ENCODE measurements around the gene CTNNA3.

CTNNA3 gene

GRCh38 chr10:66892871-66893270 lies 803.1 kb downstream of the CTNNA3 start:
- no peak overlapping the region for H3K9ac ChIP-seq (ENCODE audit: low read depth, low read length, poor library complexity, severe bottlenecking)
- no peaks in the 10 kb centered on the region for H3F3A ChIP-seq (ENCODE audit: low read depth)
- no peak for TF ChIP-seq EZH2phosphoT487 (IDR thresholded peaks at IDR 0.05; ENCODE audit: borderline replicate concordance)
- TF ChIP-seq CTCF (conservative IDR thresholded peaks at IDR 0.05; ENCODE audit: low read length) = no peak

DNA sequence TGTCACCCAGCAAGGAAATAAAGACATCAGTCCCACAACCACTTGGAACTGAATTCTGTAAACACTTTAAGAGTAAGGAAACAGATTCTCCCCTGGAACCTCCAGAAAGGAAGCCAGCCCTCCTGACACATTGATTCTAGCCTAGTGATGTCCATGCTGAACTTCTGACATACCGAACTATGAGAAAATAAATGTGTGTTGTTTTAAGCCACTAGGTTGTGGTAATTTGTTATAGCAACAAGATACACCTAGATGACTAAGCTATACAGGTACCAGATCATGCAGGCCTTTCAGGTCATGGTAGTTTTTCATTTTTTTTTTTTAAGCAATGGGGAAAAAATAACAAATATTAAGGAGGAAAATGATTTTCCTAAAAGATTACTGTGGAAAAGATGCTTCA lies 807.8 kb downstream of the CTNNA3 start:
- H3K9me3 ChIP-seq (ENCODE audit: insufficient read depth, low read depth, low read length) = no peaks in the 10 kb centered on the region
- no peak overlapping the region for H3K4me3 ChIP-seq (ENCODE audit: low read length, poor library complexity, severe bottlenecking)
- TF ChIP-seq EZH2phosphoT487 (IDR thresholded peaks at IDR 0.05; ENCODE audit: borderline replicate concordance) (no peak), CTCF (conservative IDR thresholded peaks at IDR 0.05; ENCODE audit: low read length) (no peak)
- no peaks in the 10 kb centered on the region for H3K4me1 ChIP-seq (ENCODE audit: insufficient read depth, low read length, poor library complexity, severe bottlenecking)
- H3K27me3 ChIP-seq (ENCODE audit: insufficient read depth, low read length, poor library complexity, severe bottlenecking) = no peaks in the 10 kb centered on the region
- H2AFZ ChIP-seq (ENCODE audit: low read length) = no peak overlapping the region
- H4K20me1 ChIP-seq (ENCODE audit: insufficient read depth, low read length, poor library complexity, severe bottlenecking) = no peaks in the 10 kb centered on the region
- H3K9ac ChIP-seq (ENCODE audit: low read depth, low read length, poor library complexity, severe bottlenecking) = no peak overlapping the region
- H3K9me2 ChIP-seq (replicated peaks; ENCODE audit: low read depth, low read length) = no peaks in the 10 kb centered on the region
- H3K4me2 ChIP-seq (ENCODE audit: low read depth, low read length, poor library complexity, severe bottlenecking) = no peak overlapping the region
- no peaks in the 10 kb centered on the region for H3K36me3 ChIP-seq (ENCODE audit: insufficient read depth, low read length)
- H3F3A ChIP-seq (ENCODE audit: low read depth) = no peaks in the 10 kb centered on the region
- H3K79me2 ChIP-seq (ENCODE audit: insufficient read depth, low read length) = no peaks in the 10 kb centered on the region

More at GRCh38 chr10:66892871-66893270, 803.1 kb downstream of the CTNNA3 start:
- Histone ChIP-seq H3K4me3 (ENCODE audit: low read length, poor library complexity, severe bottlenecking) (no peak overlapping the region), H3K79me2 (ENCODE audit: insufficient read depth, low read length) (no peaks in the 10 kb centered on the region), H3K4me2 (ENCODE audit: low read depth, low read length, poor library complexity, severe bottlenecking) (no peak overlapping the region), H3K4me1 (ENCODE audit: insufficient read depth, low read length, poor library complexity, severe bottlenecking) (no peaks in the 10 kb centered on the region), H3K36me3 (ENCODE audit: insufficient read depth, low read length) (no peaks in the 10 kb centered on the region), H4K20me1 (ENCODE audit: insufficient read depth, low read length, poor library complexity, severe bottlenecking) (no peaks in the 10 kb centered on the region), H3K9me2 (replicated peaks; ENCODE audit: low read depth, low read length) (no peaks in the 10 kb centered on the region), H2AFZ (ENCODE audit: low read length) (no peak overlapping the region), H3K9me3 (ENCODE audit: insufficient read depth, low read depth, low read length) (no peaks in the 10 kb centered on the region), H3K27me3 (ENCODE audit: insufficient read depth, low read length, poor library complexity, severe bottlenecking) (no peaks in the 10 kb centered on the region)

- no peaks in the 10 kb centered on the region for H3K9me3 ChIP-seq (ENCODE audit: insufficient read depth, low read depth, low read length)
- H3K4me2 ChIP-seq (ENCODE audit: low read depth, low read length, poor library complexity, severe bottlenecking) = no peak overlapping the region
- no peaks in the 10 kb centered on the region for H3F3A ChIP-seq (ENCODE audit: low read depth)
- H3K36me3 ChIP-seq (ENCODE audit: insufficient read depth, low read length) = no peaks in the 10 kb centered on the region
- no peaks in the 10 kb centered on the region for H3K79me2 ChIP-seq (ENCODE audit: insufficient read depth, low read length)
- no peaks in the 10 kb centered on the region for H3K4me1 ChIP-seq (ENCODE audit: insufficient read depth, low read length, poor library complexity, severe bottlenecking)
- H2AFZ ChIP-seq (ENCODE audit: low read length) = no peak overlapping the region
- no peak overlapping the region for H3K9ac ChIP-seq (ENCODE audit: low read depth, low read length, poor library complexity, severe bottlenecking)
- no peaks in the 10 kb centered on the region for H3K27me3 ChIP-seq (ENCODE audit: insufficient read depth, low read length, poor library complexity, severe bottlenecking)
- no peak overlapping the region for H3K4me3 ChIP-seq (ENCODE audit: low read length, poor library complexity, severe bottlenecking)
- TF ChIP-seq CTCF (conservative IDR thresholded peaks at IDR 0.05; ENCODE audit: low read length) (no peak), EZH2phosphoT487 (IDR thresholded peaks at IDR 0.05; ENCODE audit: borderline replicate concordance) (no peak)
- no peaks in the 10 kb centered on the region for H3K9me2 ChIP-seq (replicated peaks; ENCODE audit: low read depth, low read length)
- H4K20me1 ChIP-seq (ENCODE audit: insufficient read depth, low read length, poor library complexity, severe bottlenecking) = no peaks in the 10 kb centered on the region
These were observed 809.1 kb downstream of the CTNNA3 start for GRCh38 chr10:66886848-66887247.
